NCI-H82 treated with DMSO at 0.1 percent for 48 hours (cell line): ENCODE results near the gene TDRD6.
"Not testable (repeated sequence)": the region's sequence is repeated elsewhere in the genome, so short reads cannot be mapped to it uniquely, and the experiment has no call there.

Experiments
- DNase-seq: peaks from one replicate; lab custom pipeline; 2025; ENCODE audit not compliant: unreplicated experiment; lab: John Stamatoyannopoulos, UW

Gene TDRD6

GRCh38 chr6:46687619-46688097, at the start of gene TDRD6:
TDRD6 (plus strand) TSS chr6:46687885; CDS start chr6:46688129, 244 bp downstream.
- no peak for DNase-seq

- no peak for DNase-seq
Observed at GRCh38 chr6:46637933-46638332, 49.8 kb upstream of the TDRD6 start.

GRCh38 chr6:46638650-46639049, 49.0 kb upstream of the TDRD6 start:
- no peak for DNase-seq

- no peak for DNase-seq
Observed at GRCh38 chr6:46642928-46643751, 44.5 kb upstream of the TDRD6 start.

- no peak for DNase-seq
Observed at GRCh38 chr6:46645265-46645664, 42.4 kb upstream of the TDRD6 start.

GRCh38 chr6:46648108-46648507, 39.6 kb upstream of the TDRD6 start:
- not testable (repeated sequence) for DNase-seq

- no peak for DNase-seq
Observed at GRCh38 chr6:46648869-46649492, 38.7 kb upstream of the TDRD6 start.

- DNase-seq: no peak
Observed at GRCh38 chr6:46651006-46651405, 36.7 kb upstream of the TDRD6 start.

- DNase-seq: no peak
Observed at GRCh38 chr6:46651816-46652215, 35.9 kb upstream of the TDRD6 start.

GRCh38 chr6:46652232-46652602, 35.5 kb upstream of the TDRD6 start:
- no peak for DNase-seq

- peak; percentile 65 for DNase-seq
Observed at GRCh38 chr6:46652603-46653438, 34.9 kb upstream of the TDRD6 start, which contains the start of the genes CYP39A1 and SLC25A27. CYP39A1 (minus strand) TSS chr6:46652818; CDS start chr6:46652582, 236 bp downstream. SLC25A27 (plus strand) TSS chr6:46652975; CDS start chr6:46653193, 218 bp downstream.

- no peak for DNase-seq
Observed at GRCh38 chr6:46653439-46654195, 34.1 kb upstream of the TDRD6 start.

GRCh38 chr6:46655803-46656202, 31.9 kb upstream of the TDRD6 start:
- peak; percentile 14 for DNase-seq

GRCh38 chr6:46657642-46658041, 30.0 kb upstream of the TDRD6 start:
- DNase-seq: no peak

- DNase-seq: no peak
Observed at GRCh38 chr6:46661483-46661882, 26.2 kb upstream of the TDRD6 start.

- DNase-seq: no peak
Observed at GRCh38 chr6:46667377-46667776, 20.3 kb upstream of the TDRD6 start.

- DNase-seq: no peak
Observed at GRCh38 chr6:46674410-46674809, 13.3 kb upstream of the TDRD6 start.

- no peak for DNase-seq
Observed at GRCh38 chr6:46676604-46677313, 10.9 kb upstream of the TDRD6 start.

GRCh38 chr6:46677314-46677654, 10.4 kb upstream of the TDRD6 start:
- DNase-seq: no peak

- no peak for DNase-seq
Observed at GRCh38 chr6:46684771-46685170, 2.9 kb upstream of the TDRD6 start.
